ENCODE data around the gene SERPINA5. TPM values are rescaled to one million over a fixed set of nuclear protein-coding genes. Genes with fewer than 3 reads are reported as not detected.
"Not testable (repeated sequence)": the region's sequence is repeated elsewhere in the genome, so short reads cannot be mapped to it uniquely, and the experiment has no call there.

The SERPINA5 gene
- total RNA-seq, 1 donor from 2014 or later = 1.9 TPM

DNA sequence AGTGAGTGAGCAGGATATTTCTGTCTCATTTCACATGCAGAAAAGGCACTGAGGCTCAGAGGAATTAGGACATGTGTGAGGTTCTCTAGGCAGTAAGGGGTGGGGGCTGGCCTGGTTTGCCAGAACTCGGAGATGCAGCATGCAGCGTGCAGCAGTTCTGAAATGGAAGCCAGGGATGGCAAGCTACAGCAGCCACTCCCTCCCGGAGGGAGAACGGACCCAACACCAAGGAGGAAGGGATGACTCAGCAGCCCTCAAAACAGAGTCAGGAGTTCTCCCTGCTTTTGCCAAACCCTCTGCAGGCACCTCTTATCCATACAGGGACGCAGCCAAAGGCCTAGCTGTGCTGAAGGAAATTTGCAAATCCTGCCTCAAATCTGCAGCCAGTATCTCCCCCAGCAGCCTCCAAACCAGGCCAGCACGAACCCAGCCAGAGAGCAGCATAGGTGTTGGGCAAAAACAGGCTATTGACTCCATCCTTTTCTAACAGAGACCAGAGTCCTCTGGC is 20.7 kb downstream of the SERPINA5 start:
- H3K4me3 ChIP-seq (ENCODE audit: low read depth, low read length) = no peak overlapping the region
- no peak for DNase-seq (ENCODE audit: low read depth)
- H3K36me3 ChIP-seq (ENCODE audit: control insufficient read depth, insufficient read depth, low read length) = no peaks in the 10 kb centered on the region
- no peaks in the 10 kb centered on the region for H3K27me3 ChIP-seq (ENCODE audit: control insufficient read depth, insufficient read depth, low read length)
- TF ChIP-seq, protein P1, sequence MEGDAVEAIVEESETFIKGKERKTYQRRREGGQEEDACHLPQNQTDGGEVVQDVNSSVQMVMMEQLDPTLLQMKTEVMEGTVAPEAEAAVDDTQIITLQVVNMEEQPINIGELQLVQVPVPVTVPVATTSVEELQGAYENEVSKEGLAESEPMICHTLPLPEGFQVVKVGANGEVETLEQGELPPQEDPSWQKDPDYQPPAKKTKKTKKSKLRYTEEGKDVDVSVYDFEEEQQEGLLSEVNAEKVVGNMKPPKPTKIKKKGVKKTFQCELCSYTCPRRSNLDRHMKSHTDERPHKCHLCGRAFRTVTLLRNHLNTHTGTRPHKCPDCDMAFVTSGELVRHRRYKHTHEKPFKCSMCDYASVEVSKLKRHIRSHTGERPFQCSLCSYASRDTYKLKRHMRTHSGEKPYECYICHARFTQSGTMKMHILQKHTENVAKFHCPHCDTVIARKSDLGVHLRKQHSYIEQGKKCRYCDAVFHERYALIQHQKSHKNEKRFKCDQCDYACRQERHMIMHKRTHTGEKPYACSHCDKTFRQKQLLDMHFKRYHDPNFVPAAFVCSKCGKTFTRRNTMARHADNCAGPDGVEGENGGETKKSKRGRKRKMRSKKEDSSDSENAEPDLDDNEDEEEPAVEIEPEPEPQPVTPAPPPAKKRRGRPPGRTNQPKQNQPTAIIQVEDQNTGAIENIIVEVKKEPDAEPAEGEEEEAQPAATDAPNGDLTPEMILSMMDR (IDR thresholded peaks at IDR 0.05; ENCODE audit: insufficient read depth, low read length, poor library complexity, severe bottlenecking) = no peak

DNA sequence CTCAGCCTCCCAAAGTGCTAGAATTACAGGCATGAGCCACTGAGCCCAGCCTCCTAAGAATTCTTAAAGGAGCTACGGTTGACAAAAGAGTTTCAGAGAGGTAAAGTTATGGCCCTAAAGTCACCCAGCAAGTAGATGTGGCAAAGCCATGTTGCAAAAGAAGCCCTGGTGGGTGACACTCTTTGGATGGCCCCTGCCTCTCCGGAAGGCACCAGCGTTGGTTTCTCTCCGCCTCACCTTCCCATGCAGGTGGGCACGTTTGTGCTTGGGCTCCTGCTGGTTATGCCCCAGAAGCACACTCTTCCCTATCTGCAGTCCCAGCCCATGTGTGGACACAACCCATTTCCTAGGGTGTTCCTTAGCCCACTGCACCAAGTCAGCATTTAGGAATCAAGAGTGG is 21.5 kb downstream of the SERPINA5 start:
- TF ChIP-seq, protein P1 (IDR thresholded peaks at IDR 0.05; ENCODE audit: insufficient read depth, low read length, poor library complexity, severe bottlenecking) = no peak
- Histone ChIP-seq H3K27me3 (ENCODE audit: control insufficient read depth, insufficient read depth, low read length) (no peaks in the 10 kb centered on the region), H3K4me3 (ENCODE audit: low read depth, low read length) (no peak overlapping the region), H3K36me3 (ENCODE audit: control insufficient read depth, insufficient read depth, low read length) (no peaks in the 10 kb centered on the region)
- DNase-seq (ENCODE audit: low read depth) = no peak

DNA sequence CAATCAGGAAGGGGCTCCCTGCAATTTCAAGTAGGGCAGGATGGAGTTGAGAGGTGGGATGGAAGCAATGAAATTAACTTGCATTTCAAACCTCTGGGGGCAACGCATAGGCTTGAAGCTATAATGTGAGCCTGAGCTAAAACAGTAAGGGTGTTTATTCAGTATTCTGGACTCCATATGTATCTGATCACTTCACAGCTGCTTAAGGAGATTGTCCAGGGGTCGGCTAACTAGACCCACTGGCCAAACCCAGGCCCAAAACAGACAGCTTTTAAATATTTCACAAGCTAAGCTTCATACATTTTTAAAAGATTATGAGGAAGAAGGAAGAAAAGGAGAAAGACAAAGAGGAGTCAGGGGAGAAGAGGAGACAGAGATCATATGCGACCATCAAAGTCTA is 24.1 kb downstream of the SERPINA5 start:
- DNase-seq (ENCODE audit: low read depth) = no peak
- no peaks in the 10 kb centered on the region for H3K27me3 ChIP-seq (ENCODE audit: control insufficient read depth, insufficient read depth, low read length)
- H3K36me3 ChIP-seq (ENCODE audit: control insufficient read depth, insufficient read depth, low read length) = no peaks in the 10 kb centered on the region
- no peak overlapping the region for H3K4me3 ChIP-seq (ENCODE audit: low read depth, low read length)
- TF ChIP-seq, protein P1 (IDR thresholded peaks at IDR 0.05; ENCODE audit: insufficient read depth, low read length, poor library complexity, severe bottlenecking) = no peak

DNA sequence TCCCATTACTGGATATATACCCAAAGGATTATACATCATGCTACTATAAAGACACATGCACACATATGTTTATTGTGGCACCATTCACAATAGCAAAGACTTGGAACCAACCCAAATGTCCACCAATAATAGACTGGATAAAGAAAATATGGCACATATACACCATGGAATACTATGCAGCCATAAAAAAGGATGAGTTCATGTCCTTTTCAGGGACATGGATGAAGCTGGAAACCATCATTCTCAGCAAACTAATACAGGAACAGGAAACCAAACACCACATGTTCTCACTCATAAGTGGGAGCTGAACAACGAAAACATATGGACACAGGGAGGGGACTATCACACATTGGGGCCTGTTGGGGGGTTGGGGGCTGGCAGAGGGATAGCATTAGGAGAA is 27.7 kb downstream of the SERPINA5 start:
- not testable (repeated sequence) for H3K4me3 ChIP-seq (ENCODE audit: low read depth, low read length); DNase-seq (ENCODE audit: low read depth); H3K36me3 ChIP-seq (ENCODE audit: control insufficient read depth, insufficient read depth, low read length); H3K27me3 ChIP-seq (ENCODE audit: control insufficient read depth, insufficient read depth, low read length)

DNA sequence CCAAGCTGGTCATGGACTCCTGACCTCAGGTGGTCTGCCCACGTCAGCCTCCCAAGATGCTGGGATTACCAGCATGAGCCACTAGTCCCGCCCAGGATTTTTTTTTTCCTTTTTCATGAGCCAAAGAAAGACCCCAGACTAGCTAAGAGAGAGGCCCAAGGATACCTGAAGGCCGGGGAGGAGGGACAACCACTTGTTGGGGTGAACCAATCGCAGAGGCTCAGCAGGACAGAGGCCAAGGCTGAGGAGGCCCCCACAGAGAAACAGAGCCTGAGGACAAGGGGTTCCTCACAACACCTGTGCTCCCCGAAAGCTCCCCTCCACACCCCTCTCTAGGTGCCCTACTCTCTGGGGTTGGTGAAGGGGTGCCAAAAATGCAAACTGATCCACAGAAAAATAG is 30.0 kb downstream of the SERPINA5 start:
- no peak overlapping the region for H3K4me3 ChIP-seq (ENCODE audit: low read depth, low read length)
- TF ChIP-seq, protein P1 (IDR thresholded peaks at IDR 0.05; ENCODE audit: insufficient read depth, low read length, poor library complexity, severe bottlenecking) = no peak
- no peak for DNase-seq (ENCODE audit: low read depth)
- H3K27me3 ChIP-seq (ENCODE audit: control insufficient read depth, insufficient read depth, low read length) = no peaks in the 10 kb centered on the region
- H3K36me3 ChIP-seq (ENCODE audit: control insufficient read depth, insufficient read depth, low read length) = no peaks in the 10 kb centered on the region

DNA sequence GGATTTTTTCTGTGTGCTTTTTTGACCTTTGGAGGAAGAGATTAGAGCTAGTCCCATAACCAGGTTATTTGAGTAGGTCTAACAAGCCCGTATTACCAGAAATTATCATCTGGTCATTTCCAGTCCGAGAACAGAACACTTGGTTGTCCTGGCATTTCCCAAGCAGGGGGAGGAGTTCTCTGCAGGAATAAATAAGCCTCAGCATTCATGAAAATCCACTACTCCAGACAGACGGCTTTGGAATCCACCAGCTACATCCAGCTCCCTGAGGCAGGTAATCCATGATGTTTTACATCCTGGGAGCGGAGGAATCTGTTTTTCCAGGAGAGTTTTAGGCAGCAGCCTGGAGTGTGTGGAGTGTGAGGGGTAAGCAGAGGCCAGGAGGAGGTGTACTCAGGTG is 30.9 kb downstream of the SERPINA5 start, which contains the start of gene SERPINA3:
TSS of gene SERPINA3 (plus strand) at position 218 of the 400 bp plus-strand sequence. CDS start 2,051 bp downstream, outside the sequence.
- DNase-seq (ENCODE audit: low read depth) = no peak
- Histone ChIP-seq H3K36me3 (ENCODE audit: control insufficient read depth, insufficient read depth, low read length) (no peaks in the 10 kb centered on the region), H3K4me3 (ENCODE audit: low read depth, low read length) (no peak within 1 kb of the TSS), H3K27me3 (ENCODE audit: control insufficient read depth, insufficient read depth, low read length) (no peaks in the 10 kb centered on the region)
- TF ChIP-seq, protein P1 (IDR thresholded peaks at IDR 0.05; ENCODE audit: insufficient read depth, low read length, poor library complexity, severe bottlenecking) = no peak

All from kidney epithelial cell (primary cell).